HepG2 (cell line): ENCODE data around the gene BLCAP. TPM values are rescaled to one million over a fixed set of nuclear protein-coding genes. Genes with fewer than 3 reads are reported as not detected.
A peak's percentile ranks its signal among the peaks of the same experiment; 100 is the strongest.

Experiments used
- CCAR2 ChIP-seq: fragments of 200-400 bp; formaldehyde crosslinking; optimal IDR thresholded peaks from 2 replicates; pipeline ENCODE3; 2018; ENCODE audit warnings: low read depth, mild to moderate bottlenecking, low read length, moderate library complexity
- HMG20A ChIP-seq: IDR thresholded peaks from 2 replicates; pipeline ENCODE4 v1.6.1; 2016; ENCODE audit warnings: borderline replicate concordance
- HNRNPL ChIP-seq: fragments of 200-400 bp; formaldehyde crosslinking; IDR thresholded peaks from 2 replicates; pipeline ENCODE4 v1.6.1; 2017; ENCODE audit warnings: mild to moderate bottlenecking, low read depth, low read length
- JDP2 ChIP-seq: sonication (generic); formaldehyde crosslinking; IDR thresholded peaks from 2 replicates; pipeline ENCODE4 v1.8.1; 2022; ENCODE audit warnings: missing genetic modification reagents, borderline replicate concordance
- NAIF1 ChIP-seq: sonication (generic); formaldehyde crosslinking; IDR thresholded peaks from 2 replicates; pipeline ENCODE4 v1.5.0; 2020; ENCODE audit warnings: mild to moderate bottlenecking, missing genetic modification reagents, borderline replicate concordance
- NONO ChIP-seq, 2 experiments: fragments of 450-650 bp in 1 of 2; sonication (generic) in 1 of 2; formaldehyde crosslinking in 1 of 2; IDR thresholded peaks in 1 of 2; conservative IDR thresholded peaks in 1 of 2; 2 replicates each; pipeline versions ENCODE4 v1.6.1 to v1.8.0; 2017 to 2022; ENCODE audit warnings: mild to moderate bottlenecking in 1 of 2, missing genetic modification reagents in 1 of 2, moderate library complexity in 1 of 2
- NR3C1 ChIP-seq: sonication (generic); formaldehyde crosslinking; IDR thresholded peaks from 2 replicates; pipeline ENCODE4 v1.4.0; 2020; ENCODE audit warnings: missing genetic modification reagents
- PAWR ChIP-seq: sonication (generic); formaldehyde crosslinking; IDR thresholded peaks from 2 replicates; pipeline ENCODE4 v1.4.0; 2020; ENCODE audit warnings: missing genetic modification reagents, mild to moderate bottlenecking, borderline replicate concordance
- SMAD9 ChIP-seq: sonication (generic); formaldehyde crosslinking; IDR thresholded peaks from 2 replicates; pipeline ENCODE4 v1.5.1; 2020; ENCODE audit warnings: mild to moderate bottlenecking, missing genetic modification reagents
- SP5 ChIP-seq: IDR thresholded peaks from 2 replicates; pipeline ENCODE4 v1.6.1; 2016; ENCODE audit warnings: low read depth, borderline replicate concordance
- SYNCRIP ChIP-seq: fragments of 200-400 bp; formaldehyde crosslinking; IDR thresholded peaks from 2 replicates; pipeline ENCODE4 v1.6.1; 2018; ENCODE audit warnings: mild to moderate bottlenecking, low read depth, low read length; ENCODE audit not compliant: insufficient read depth
- ZBTB8A ChIP-seq: sonication (generic); formaldehyde crosslinking; IDR thresholded peaks from 2 replicates; pipeline ENCODE4 v1.4.0; 2020; ENCODE audit warnings: mild to moderate bottlenecking, low read depth, missing genetic modification reagents, borderline replicate concordance
- ZNF124 ChIP-seq: sonication (generic); formaldehyde crosslinking; IDR thresholded peaks from 2 replicates; pipeline ENCODE4 v1.4.0; 2020; ENCODE audit warnings: missing genetic modification reagents
- ZNF205 ChIP-seq: IDR thresholded peaks from 2 replicates; pipeline ENCODE4 v1.6.1; 2018; ENCODE audit warnings: missing biosample characterization, missing genetic modification reagents
- ZNF335 ChIP-seq: sonication (generic); formaldehyde crosslinking; IDR thresholded peaks from 2 replicates; pipeline ENCODE4 v1.4.0; 2020; ENCODE audit warnings: missing genetic modification reagents
- ZNF670 ChIP-seq: sonication (generic); formaldehyde crosslinking; IDR thresholded peaks from 2 replicates; pipeline ENCODE4 v1.8.0; 2022; ENCODE audit warnings: mild to moderate bottlenecking, missing genetic modification reagents, borderline replicate concordance
- ZNF703 ChIP-seq: sonication (generic); formaldehyde crosslinking; IDR thresholded peaks from 2 replicates; pipeline ENCODE4 v1.5.1; 2020; ENCODE audit warnings: missing genetic modification reagents, mild to moderate bottlenecking, moderate library complexity, borderline replicate concordance
- ZSCAN25 ChIP-seq: sonication (generic); formaldehyde crosslinking; IDR thresholded peaks from 2 replicates; pipeline ENCODE4 v1.8.0; 2022; ENCODE audit warnings: mild to moderate bottlenecking, missing genetic modification reagents
- polyA plus RNA-seq, 8 experiments: library from polyadenylated mRNA; depleted of rRNA in 3 of 8; stranded (reverse) in 7 of 8; unstranded in 1 of 8; fragments of >200 nt; fragmentation: Illumina TruSeq in 4 of 8; extraction: Trizol in 4 of 8; gene quantifications; 2 replicates each; pipeline versions ENCODE4 v1.2.1 to v1.2.3, GENCODE V29; 2011 to 2016; ENCODE audit warnings: low read depth in 4 of 8, missing spikeins in 1 of 8, mixed read lengths in 1 of 8; ENCODE audit not compliant: insufficient read depth in 1 of 8
- total RNA-seq, 5 experiments: library from RNA; depleted of rRNA; stranded (reverse); fragments of >200 nt; fragmentation: Illumina TruSeq; extraction: Trizol; gene quantifications; 2 replicates each; pipeline ENCODE4 v1.2.3, GENCODE V29; 2016; ENCODE audit warnings: low read depth in 1 of 5
- TF ChIP-seq, protein P1 (sequence below): sonication (generic); formaldehyde crosslinking; IDR thresholded peaks from 2 replicates; pipeline ENCODE4 v1.4.0; 2020; ENCODE audit warnings: missing genetic modification reagents, borderline replicate concordance
- TF ChIP-seq, protein P2 (sequence below): sonication (generic); formaldehyde crosslinking; IDR thresholded peaks from 2 replicates; pipeline ENCODE4 v1.5.0; 2020; ENCODE audit warnings: missing genetic modification reagents, mild to moderate bottlenecking, borderline replicate concordance
- TF ChIP-seq, protein P3 (sequence below): sonication (generic); formaldehyde crosslinking; IDR thresholded peaks from 2 replicates; pipeline ENCODE4 v1.8.0; 2022; ENCODE audit warnings: mild to moderate bottlenecking, missing genetic modification reagents
- TF ChIP-seq, protein P4 (sequence below): sonication (generic); formaldehyde crosslinking; IDR thresholded peaks from 2 replicates; pipeline ENCODE4 v1.9.0; 2021; ENCODE audit warnings: missing genetic modification reagents, mild to moderate bottlenecking, borderline replicate concordance

BLCAP gene
- total and polyA plus RNA-seq, 2 of the 13 experiments (the other 11 are each of a cell fraction or from before 2014, with no cell fraction given): 52.4 to 86.8 TPM

GRCh38 chr20:37527638-37528445 lies at the start of gene BLCAP (continued):
- TF ChIP-seq, protein P1, sequence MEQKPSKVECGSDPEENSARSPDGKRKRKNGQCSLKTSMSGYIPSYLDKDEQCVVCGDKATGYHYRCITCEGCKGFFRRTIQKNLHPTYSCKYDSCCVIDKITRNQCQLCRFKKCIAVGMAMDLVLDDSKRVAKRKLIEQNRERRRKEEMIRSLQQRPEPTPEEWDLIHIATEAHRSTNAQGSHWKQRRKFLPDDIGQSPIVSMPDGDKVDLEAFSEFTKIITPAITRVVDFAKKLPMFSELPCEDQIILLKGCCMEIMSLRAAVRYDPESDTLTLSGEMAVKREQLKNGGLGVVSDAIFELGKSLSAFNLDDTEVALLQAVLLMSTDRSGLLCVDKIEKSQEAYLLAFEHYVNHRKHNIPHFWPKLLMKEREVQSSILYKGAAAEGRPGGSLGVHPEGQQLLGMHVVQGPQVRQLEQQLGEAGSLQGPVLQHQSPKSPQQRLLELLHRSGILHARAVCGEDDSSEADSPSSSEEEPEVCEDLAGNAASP (CRISPR knock-in tag): peak; percentile 79
- TF ChIP-seq, protein P2, sequence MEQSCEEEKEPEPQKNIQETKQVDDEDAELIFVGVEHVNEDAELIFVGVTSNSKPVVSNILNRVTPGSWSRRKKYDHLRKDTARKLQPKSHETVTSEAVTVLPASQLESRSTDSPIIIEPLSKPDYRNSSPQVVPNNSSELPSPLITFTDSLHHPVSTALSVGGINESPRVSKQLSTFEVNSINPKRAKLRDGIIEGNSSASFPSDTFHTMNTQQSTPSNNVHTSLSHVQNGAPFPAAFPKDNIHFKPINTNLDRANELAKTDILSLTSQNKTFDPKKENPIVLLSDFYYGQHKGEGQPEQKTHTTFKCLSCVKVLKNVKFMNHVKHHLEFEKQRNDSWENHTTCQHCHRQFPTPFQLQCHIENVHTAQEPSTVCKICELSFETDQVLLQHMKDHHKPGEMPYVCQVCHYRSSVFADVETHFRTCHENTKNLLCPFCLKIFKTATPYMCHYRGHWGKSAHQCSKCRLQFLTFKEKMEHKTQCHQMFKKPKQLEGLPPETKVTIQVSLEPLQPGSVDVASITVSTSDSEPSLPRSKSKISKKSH (CRISPR knock-in tag): peak; percentile 84
- TF ChIP-seq NAIF1 (CRISPR knock-in tag) (peak; percentile 88; the same call in 1 of the 2 replicates), NR3C1 (no peak), NONO (IDR thresholded peaks at IDR 0.05) (no peak), NONO (CRISPR knock-in tag; conservative IDR thresholded peaks at IDR 0.05) (peak; percentile 94), ZNF670 (CRISPR knock-in tag) (peak; percentile 94), ZNF205 (CRISPR knock-in tag) (peak; percentile 80), ZNF703 (CRISPR knock-in tag) (peak; percentile 45), JDP2 (CRISPR knock-in tag) (peak; percentile 26; the same call in 1 of the 2 replicates), CCAR2 (no peak), SMAD9 (CRISPR knock-in tag) (0 out of 2 replicates have a peak, but pooled peaks have one; percentile 18), ZBTB8A (CRISPR knock-in tag) (no peak; the same call in 1 of the 2 replicates), SYNCRIP (no peak), SP5 (peak; percentile 25; the same call in 1 of the 2 replicates), ZNF124 (peak; percentile 83; the same call in 1 of the 2 replicates), ZSCAN25 (peak; percentile 73; the same call in 1 of the 2 replicates), HMG20A (no peak; the same call in 1 of the 2 replicates), ZNF335 (CRISPR knock-in tag) (peak; percentile 100), HNRNPL (peak; percentile 66; the same call in 1 of the 2 replicates), PAWR (no peak)
- TF ChIP-seq, protein P3, sequence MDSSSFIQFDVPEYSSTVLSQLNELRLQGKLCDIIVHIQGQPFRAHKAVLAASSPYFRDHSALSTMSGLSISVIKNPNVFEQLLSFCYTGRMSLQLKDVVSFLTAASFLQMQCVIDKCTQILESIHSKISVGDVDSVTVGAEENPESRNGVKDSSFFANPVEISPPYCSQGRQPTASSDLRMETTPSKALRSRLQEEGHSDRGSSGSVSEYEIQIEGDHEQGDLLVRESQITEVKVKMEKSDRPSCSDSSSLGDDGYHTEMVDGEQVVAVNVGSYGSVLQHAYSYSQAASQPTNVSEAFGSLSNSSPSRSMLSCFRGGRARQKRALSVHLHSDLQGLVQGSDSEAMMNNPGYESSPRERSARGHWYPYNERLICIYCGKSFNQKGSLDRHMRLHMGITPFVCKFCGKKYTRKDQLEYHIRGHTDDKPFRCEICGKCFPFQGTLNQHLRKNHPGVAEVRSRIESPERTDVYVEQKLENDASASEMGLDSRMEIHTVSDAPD (CRISPR knock-in tag): peak; percentile 79; the same call in 1 of the 2 replicates
- TF ChIP-seq, protein P4, sequence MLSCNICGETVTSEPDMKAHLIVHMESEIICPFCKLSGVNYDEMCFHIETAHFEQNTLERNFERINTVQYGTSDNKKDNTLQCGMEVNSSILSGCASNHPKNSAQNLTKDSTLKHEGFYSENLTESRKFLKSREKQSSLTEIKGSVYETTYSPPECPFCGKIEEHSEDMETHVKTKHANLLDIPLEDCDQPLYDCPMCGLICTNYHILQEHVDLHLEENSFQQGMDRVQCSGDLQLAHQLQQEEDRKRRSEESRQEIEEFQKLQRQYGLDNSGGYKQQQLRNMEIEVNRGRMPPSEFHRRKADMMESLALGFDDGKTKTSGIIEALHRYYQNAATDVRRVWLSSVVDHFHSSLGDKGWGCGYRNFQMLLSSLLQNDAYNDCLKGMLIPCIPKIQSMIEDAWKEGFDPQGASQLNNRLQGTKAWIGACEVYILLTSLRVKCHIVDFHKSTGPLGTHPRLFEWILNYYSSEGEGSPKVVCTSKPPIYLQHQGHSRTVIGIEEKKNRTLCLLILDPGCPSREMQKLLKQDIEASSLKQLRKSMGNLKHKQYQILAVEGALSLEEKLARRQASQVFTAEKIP (CRISPR knock-in tag): no peak
